ENCODE results near the gene ELAPOR2.
"Not testable (repeated sequence)": the region's sequence is repeated elsewhere in the genome, so short reads cannot be mapped to it uniquely, and the experiment has no call there.

Gene ELAPOR2, protein sequence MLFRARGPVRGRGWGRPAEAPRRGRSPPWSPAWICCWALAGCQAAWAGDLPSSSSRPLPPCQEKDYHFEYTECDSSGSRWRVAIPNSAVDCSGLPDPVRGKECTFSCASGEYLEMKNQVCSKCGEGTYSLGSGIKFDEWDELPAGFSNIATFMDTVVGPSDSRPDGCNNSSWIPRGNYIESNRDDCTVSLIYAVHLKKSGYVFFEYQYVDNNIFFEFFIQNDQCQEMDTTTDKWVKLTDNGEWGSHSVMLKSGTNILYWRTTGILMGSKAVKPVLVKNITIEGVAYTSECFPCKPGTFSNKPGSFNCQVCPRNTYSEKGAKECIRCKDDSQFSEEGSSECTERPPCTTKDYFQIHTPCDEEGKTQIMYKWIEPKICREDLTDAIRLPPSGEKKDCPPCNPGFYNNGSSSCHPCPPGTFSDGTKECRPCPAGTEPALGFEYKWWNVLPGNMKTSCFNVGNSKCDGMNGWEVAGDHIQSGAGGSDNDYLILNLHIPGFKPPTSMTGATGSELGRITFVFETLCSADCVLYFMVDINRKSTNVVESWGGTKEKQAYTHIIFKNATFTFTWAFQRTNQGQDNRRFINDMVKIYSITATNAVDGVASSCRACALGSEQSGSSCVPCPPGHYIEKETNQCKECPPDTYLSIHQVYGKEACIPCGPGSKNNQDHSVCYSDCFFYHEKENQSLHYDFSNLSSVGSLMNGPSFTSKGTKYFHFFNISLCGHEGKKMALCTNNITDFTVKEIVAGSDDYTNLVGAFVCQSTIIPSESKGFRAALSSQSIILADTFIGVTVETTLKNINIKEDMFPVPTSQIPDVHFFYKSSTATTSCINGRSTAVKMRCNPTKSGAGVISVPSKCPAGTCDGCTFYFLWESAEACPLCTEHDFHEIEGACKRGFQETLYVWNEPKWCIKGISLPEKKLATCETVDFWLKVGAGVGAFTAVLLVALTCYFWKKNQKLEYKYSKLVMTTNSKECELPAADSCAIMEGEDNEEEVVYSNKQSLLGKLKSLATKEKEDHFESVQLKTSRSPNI

DNA sequence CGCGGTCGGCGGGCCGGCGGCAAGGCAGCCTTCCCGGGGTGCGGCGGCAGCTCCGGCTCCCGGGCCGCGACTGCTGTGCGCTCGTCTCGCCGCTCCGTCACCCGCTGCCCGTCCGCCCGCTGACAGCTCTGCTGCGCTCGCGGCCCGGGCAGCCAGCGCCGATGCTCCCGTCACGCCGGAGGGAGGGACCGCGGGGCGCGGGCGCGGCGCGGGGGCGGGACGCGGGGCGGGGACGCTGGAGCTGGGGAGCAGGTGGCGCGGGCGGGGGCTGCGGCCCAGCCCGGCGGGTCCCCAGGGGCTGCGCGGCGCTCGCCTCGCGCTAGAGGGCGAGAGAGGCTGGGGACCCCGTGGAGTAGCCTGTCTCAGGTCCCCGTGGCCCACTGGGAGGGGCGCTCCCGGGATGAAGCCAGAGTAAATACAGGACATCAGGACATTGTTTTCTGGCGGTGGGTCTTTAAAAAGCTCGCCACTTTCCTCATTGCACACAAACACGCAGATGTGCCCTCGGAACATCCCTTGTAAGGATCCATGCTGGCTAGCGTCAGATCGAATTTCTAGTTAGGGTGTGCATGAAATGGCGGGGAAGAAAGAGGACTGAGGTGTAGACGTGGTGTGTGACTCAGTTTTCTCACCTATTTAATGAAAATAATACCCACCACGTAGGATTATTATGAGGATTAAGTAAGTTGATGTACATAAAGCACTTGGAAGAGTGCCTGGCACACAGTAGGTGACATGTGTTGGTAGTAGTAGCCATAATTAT, at the start of gene ELAPOR2:
Gene ELAPOR2, minus strand, starts transcription at position 130 of the 763 bp plus-strand sequence. CDS start 141 bp downstream, outside the sequence.
- Histone ChIP-seq H3K9ac (peak within 1 kb of the TSS; percentile 77), H3K27ac (peak within 1 kb of the TSS; percentile 43; the same call in 1 of the 2 replicates), H4K20me1 (no peaks in the 10 kb centered on the region), H3K4me1 (peaks cover 15% of the 10 kb centered on the region), H3K4me3 (peak within 1 kb of the TSS; percentile 84), H3K4me2 (peak within 1 kb of the TSS; percentile 96), H3K36me3 (no peaks in the 10 kb centered on the region), H3K9me3 (no peaks in the 10 kb centered on the region), H3K27me3 (no peaks in the 10 kb centered on the region)
- TF ChIP-seq Cebpa-rat (IDR thresholded peaks at IDR 0.05) = no peak

DNA sequence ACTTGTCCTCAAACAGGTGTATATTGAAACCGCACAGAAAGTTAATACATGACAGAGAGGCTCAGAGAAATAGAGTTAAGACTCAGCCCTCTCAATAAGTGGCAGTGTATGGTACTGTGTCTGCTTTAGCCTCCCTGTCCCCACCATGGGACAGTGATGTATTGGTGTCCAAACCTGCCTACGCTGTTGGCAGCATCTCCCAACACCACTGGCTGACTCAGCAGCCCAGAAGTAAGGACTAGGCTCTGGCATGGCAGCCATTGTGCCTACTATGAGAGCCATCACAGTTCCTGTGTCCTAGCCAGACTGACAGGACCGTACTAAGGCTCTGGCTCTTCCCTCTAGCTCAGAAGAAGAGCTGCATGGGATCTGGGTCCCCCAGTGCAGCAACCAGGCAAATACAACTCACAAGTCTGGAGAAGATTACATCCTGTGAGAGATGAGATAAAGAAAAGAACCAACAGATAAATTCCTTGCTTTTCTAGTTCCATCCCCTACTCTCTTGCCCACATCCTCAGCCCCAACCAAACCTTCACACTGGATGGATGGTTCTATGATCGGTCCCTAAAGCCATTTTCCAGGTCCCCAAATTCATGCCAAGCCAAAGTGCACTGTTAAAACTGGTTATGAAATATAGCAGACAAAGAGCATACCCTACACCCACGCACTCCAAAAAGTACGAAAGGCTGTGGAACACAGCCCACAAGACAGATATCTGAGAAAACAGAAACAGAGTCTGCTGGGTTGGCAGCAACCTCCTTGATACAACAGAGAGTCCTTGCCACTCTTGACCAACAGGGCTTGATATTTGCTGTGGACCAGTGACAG, 48.7 kb upstream of the ELAPOR2 start:
- Histone ChIP-seq H3K9me3 (peaks cover 5% of the 10 kb centered on the region; the same call in 1 of the 2 replicates), H4K20me1 (no peaks in the 10 kb centered on the region), H3K9ac (no peak overlapping the region), H3K4me2 (no peak overlapping the region), H3K36me3 (no peaks in the 10 kb centered on the region), H3K4me3 (no peak overlapping the region), H3K27ac (no peak overlapping the region), H3K27me3 (no peaks in the 10 kb centered on the region), H3K4me1 (peaks cover 6% of the 10 kb centered on the region; the same call in 1 of the 2 replicates)
- no peak for TF ChIP-seq Cebpa-rat (IDR thresholded peaks at IDR 0.05)

DNA sequence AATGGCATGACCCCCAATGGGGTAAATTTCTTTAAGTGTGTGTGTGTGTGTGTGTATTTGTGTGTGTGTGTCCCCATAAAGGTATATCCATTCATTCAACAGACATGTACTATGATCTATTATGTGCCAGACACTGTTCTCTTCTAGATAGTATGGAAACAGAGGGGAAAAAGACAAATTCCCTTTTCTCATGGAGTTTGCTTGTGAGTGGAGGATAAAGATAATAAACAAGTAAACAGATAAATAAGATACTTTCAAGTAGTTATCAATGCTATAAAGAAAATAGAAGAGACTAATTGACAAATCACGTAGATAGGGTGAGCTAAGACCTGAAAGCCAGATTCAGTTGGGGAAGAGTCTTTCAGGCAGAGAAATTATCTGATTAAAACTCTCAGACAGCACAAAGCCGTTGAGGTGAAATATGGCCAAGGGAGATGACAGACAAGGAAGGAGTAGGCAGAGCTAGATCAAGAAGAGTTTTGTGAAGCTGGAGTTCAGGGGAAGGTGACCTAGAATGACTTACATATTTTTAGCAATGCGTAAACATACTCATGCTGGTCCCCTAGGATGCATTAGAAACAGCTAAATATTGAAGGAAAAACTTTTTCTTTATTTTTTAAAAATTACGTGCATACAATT, 47.6 kb upstream of the ELAPOR2 start:
- peaks cover 6% of the 10 kb centered on the region; the same call in 1 of the 2 replicates for H3K4me1 ChIP-seq
- no peak overlapping the region for H3K27ac ChIP-seq
- peaks cover 5% of the 10 kb centered on the region; the same call in 1 of the 2 replicates for H3K9me3 ChIP-seq
- H3K9ac ChIP-seq = no peak overlapping the region
- no peak overlapping the region for H3K4me3 ChIP-seq
- H3K36me3 ChIP-seq = no peaks in the 10 kb centered on the region
- no peaks in the 10 kb centered on the region for H3K27me3 ChIP-seq
- H3K4me2 ChIP-seq = no peak overlapping the region
- no peak for TF ChIP-seq Cebpa-rat (IDR thresholded peaks at IDR 0.05)
- no peaks in the 10 kb centered on the region for H4K20me1 ChIP-seq

DNA sequence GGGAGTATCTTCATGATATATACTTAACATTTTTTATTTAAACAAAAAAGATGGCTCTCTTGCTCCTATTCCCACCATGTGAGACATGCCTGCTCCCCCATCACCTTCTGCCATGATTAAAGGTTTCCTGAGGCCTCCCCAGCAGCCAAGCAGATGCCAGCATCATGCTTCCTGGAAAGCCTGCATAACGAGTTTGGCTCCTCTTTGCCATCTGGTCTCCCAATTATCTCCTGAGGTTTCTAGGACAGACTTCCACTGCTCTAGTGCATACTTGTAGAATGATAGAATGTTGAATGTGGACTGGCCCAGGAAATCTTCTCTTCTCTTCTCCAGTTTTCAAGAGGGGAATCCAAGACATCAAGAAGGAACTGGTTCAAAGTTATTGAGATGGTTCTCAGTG, 45.9 kb upstream of the ELAPOR2 start:
- H3K9ac ChIP-seq = no peak overlapping the region
- H3K27ac ChIP-seq = no peak overlapping the region
- peaks cover 6% of the 10 kb centered on the region; the same call in 1 of the 2 replicates for H3K4me1 ChIP-seq
- H4K20me1 ChIP-seq = no peaks in the 10 kb centered on the region
- no peaks in the 10 kb centered on the region for H3K27me3 ChIP-seq
- no peaks in the 10 kb centered on the region for H3K36me3 ChIP-seq
- H3K4me3 ChIP-seq = no peak overlapping the region
- no peak for TF ChIP-seq Cebpa-rat (IDR thresholded peaks at IDR 0.05)
- H3K9me3 ChIP-seq = peaks cover 5% of the 10 kb centered on the region; the same call in 1 of the 2 replicates
- H3K4me2 ChIP-seq = no peak overlapping the region

DNA sequence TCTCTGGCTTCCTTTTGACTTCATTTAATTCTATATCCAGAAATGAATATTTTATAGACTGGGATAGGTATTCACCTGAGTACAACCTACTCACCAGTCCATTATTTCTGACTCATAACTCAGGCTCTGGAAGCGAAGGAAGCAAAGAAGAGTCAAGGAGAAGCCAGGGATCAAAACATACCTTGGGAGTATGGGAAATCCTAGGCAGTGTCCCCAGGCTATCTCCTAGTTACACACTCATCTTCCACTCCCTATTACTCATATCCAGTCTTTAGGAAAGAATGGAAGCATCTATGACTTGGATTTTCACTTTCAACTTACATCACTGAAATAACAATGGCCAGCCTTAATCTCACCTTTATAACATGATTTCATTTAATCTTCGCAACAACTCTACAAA, 40.9 kb upstream of the ELAPOR2 start:
- no peak overlapping the region for H3K4me3 ChIP-seq
- H3K9me3 ChIP-seq = peaks cover under 1% of the 10 kb centered on the region; the same call in 1 of the 2 replicates
- H3K4me1 ChIP-seq = peaks cover 6% of the 10 kb centered on the region; the same call in 1 of the 2 replicates
- no peaks in the 10 kb centered on the region for H3K36me3 ChIP-seq
- H3K27me3 ChIP-seq = no peaks in the 10 kb centered on the region
- no peak overlapping the region for H3K4me2 ChIP-seq
- no peak overlapping the region for H3K9ac ChIP-seq
- H3K27ac ChIP-seq = no peak overlapping the region
- TF ChIP-seq Cebpa-rat (IDR thresholded peaks at IDR 0.05) = no peak
- H4K20me1 ChIP-seq = no peaks in the 10 kb centered on the region

DNA sequence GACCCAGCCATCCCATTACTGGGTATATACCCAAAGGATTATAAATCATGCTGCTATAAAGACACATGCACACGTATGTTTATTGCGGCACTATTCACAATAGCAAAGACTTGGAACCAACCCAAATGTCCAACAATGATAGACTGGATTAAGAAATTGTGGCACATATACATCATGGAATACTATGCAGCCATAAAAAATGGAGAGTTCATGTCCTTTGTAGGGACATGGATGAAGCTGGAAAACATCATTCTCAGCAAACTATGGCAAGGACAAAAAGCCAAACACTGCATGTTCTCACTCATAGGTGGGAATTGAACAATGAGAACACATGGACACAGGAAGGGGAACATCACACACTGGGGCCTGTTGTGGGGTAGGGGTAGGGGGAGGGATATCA, 37.9 kb upstream of the ELAPOR2 start:
- not testable (repeated sequence) for H3K27me3 ChIP-seq, H3K4me2 ChIP-seq, H3K4me1 ChIP-seq, H3K4me3 ChIP-seq, H3K36me3 ChIP-seq, H3K27ac ChIP-seq, H4K20me1 ChIP-seq, H3K9ac ChIP-seq, H3K9me3 ChIP-seq

DNA sequence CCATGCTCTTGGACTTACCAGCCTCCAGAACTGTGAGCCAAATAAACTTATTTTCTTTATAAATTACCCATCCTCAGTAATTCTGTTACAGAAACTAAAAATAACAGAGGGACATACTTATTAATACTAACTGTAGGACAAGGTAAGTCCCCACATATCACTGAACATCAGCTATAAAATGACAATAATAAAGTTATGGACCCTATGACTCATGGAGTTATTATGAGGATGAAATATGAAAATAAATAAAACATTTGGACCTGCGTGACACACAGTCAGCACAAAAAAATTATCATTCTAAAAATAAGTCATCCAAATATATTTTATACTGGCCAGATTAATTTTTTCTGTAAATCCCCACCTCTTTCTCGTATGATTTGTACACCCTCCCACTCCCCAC, 34.9 kb upstream of the ELAPOR2 start:
- Histone ChIP-seq H3K9ac (no peak overlapping the region), H3K4me1 (no peaks in the 10 kb centered on the region), H3K4me3 (no peak overlapping the region), H3K4me2 (no peak overlapping the region), H4K20me1 (no peaks in the 10 kb centered on the region), H3K36me3 (no peaks in the 10 kb centered on the region), H3K9me3 (no peaks in the 10 kb centered on the region), H3K27me3 (no peaks in the 10 kb centered on the region), H3K27ac (no peak overlapping the region)
- TF ChIP-seq Cebpa-rat (IDR thresholded peaks at IDR 0.05) = no peak

DNA sequence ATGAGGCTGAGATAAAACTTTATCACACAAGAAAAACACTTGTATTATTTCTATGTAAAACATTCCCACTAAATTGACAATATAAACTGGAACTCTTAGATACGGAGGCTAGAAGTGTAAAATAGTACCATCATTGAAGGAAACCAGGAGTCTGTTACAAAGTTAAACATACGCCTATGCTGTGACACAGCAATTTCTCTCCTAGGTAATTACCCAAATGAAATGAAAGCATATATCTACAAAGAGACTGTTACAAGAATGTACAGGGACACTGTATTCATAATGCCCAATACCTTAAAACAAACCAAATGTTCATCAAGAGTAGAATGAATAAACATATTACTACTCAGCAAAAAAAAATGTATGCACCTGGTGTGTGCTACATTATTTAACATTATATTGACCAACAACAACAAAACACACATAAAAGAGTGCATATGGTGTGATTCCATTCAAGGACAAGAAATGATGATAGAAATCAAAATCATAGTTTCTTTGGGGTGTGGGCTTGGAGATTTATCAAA, 33.2 kb upstream of the ELAPOR2 start:
- Histone ChIP-seq H3K27me3 (no peaks in the 10 kb centered on the region), H3K4me3 (no peak overlapping the region), H3K4me2 (no peak overlapping the region), H3K9ac (no peak overlapping the region), H3K36me3 (no peaks in the 10 kb centered on the region), H3K9me3 (no peaks in the 10 kb centered on the region), H3K27ac (no peak overlapping the region), H3K4me1 (no peaks in the 10 kb centered on the region), H4K20me1 (no peaks in the 10 kb centered on the region)
- TF ChIP-seq Cebpa-rat (IDR thresholded peaks at IDR 0.05) = no peak
